Activated T-helper 1 cell treated with anti-CD3 and anti-CD28 coated beads, Interleukin-12 subunit alpha, Interleukin-12 subunit beta, Interleukin-2, Interleukin-4 antibody, amounts not matched to agents 30 ng/mL and 10 ng/mL and 1 ng/mL, durations not matched to agents 14 hours and 24 hours and 36 hours (primary cell): ENCODE data around the gene NEGR1. TPM values are rescaled to one million over a fixed set of nuclear protein-coding genes. Genes with fewer than 3 reads are reported as not detected.

Source experiments
- DNase-seq: peaks from one replicate; pipeline ENCODE4 v3.0.0; 2021; ENCODE audit warnings: low spot score
- H3K27ac Mint-ChIP-seq: one replicate; pipeline ENCODE4 v1.8.0; 2021; ENCODE audit warnings: mild to moderate bottlenecking, mixed read lengths
- H3K27me3 Mint-ChIP-seq: one replicate; pipeline ENCODE4 v1.8.0; 2022; ENCODE audit warnings: mild to moderate bottlenecking, moderate library complexity, mixed read lengths; ENCODE audit not compliant: insufficient read depth
- H3K36me3 Mint-ChIP-seq: one replicate; pipeline ENCODE4 v1.8.0; 2021; ENCODE audit warnings: low read depth, mixed read lengths
- H3K4me1 Mint-ChIP-seq: one replicate; pipeline ENCODE4 v1.8.0; 2021; ENCODE audit warnings: low read depth, mixed read lengths
- H3K4me3 Mint-ChIP-seq: one replicate; pipeline ENCODE4 v1.8.0; 2021; ENCODE audit warnings: mild to moderate bottlenecking, moderate library complexity, mixed read lengths
- H3K9me3 Mint-ChIP-seq: one replicate; pipeline ENCODE4 v1.8.0; 2021; ENCODE audit warnings: mixed read lengths
- intact Hi-C: fragments of 100-400 bp; cut with micrococcal nuclease; formaldehyde crosslinking; loops from one replicate; pipeline ENCODE4 v1.15.1; 2024
- total RNA-seq: library from RNA; stranded (reverse); gene quantifications from 2 replicates; pipeline ENCODE4 v1.2.3, GENCODE V29; 2022

Gene NEGR1
- total RNA-seq, 1 donor from 2014 or later = not detected

- intact Hi-C loops = no loop called here
- no peak overlapping the region for H3K27ac Mint-ChIP-seq
- H3K9me3 Mint-ChIP-seq = no peaks in the 10 kb centered on the region
- H3K4me3 Mint-ChIP-seq = no peak overlapping the region
- no peaks in the 10 kb centered on the region for H3K27me3 Mint-ChIP-seq
- no peaks in the 10 kb centered on the region for H3K36me3 Mint-ChIP-seq
- no peaks in the 10 kb centered on the region for H3K4me1 Mint-ChIP-seq
- DNase-seq = no peak
These were observed 54.7 kb downstream of the NEGR1 start for GRCh38 chr1:72227667-72228066.

GRCh38 chr1:72224506-72224905, 57.8 kb downstream of the NEGR1 start:
- H3K27me3 Mint-ChIP-seq = no peaks in the 10 kb centered on the region
- no peaks in the 10 kb centered on the region for H3K4me1 Mint-ChIP-seq
- intact Hi-C loops = no loop called here
- no peak for DNase-seq
- H3K27ac Mint-ChIP-seq = no peak overlapping the region
- H3K4me3 Mint-ChIP-seq = no peak overlapping the region
- no peaks in the 10 kb centered on the region for H3K36me3 Mint-ChIP-seq
- H3K9me3 Mint-ChIP-seq = no peaks in the 10 kb centered on the region

GRCh38 chr1:72221811-72222210, 60.5 kb downstream of the NEGR1 start:
- no peaks in the 10 kb centered on the region for H3K4me1 Mint-ChIP-seq
- no peak overlapping the region for H3K4me3 Mint-ChIP-seq
- no peaks in the 10 kb centered on the region for H3K36me3 Mint-ChIP-seq
- intact Hi-C loops = no loop called here
- no peaks in the 10 kb centered on the region for H3K9me3 Mint-ChIP-seq
- H3K27me3 Mint-ChIP-seq = no peaks in the 10 kb centered on the region
- H3K27ac Mint-ChIP-seq = no peak overlapping the region
- no peak for DNase-seq

GRCh38 chr1:72218141-72218739, 64.1 kb downstream of the NEGR1 start:
- no peaks in the 10 kb centered on the region for H3K4me1 Mint-ChIP-seq
- no peaks in the 10 kb centered on the region for H3K27me3 Mint-ChIP-seq
- H3K4me3 Mint-ChIP-seq = no peak overlapping the region
- DNase-seq = no peak
- H3K27ac Mint-ChIP-seq = no peak overlapping the region
- H3K9me3 Mint-ChIP-seq = no peaks in the 10 kb centered on the region
- intact Hi-C loops = no loop called here
- H3K36me3 Mint-ChIP-seq = no peaks in the 10 kb centered on the region

- no peaks in the 10 kb centered on the region for H3K9me3 Mint-ChIP-seq
- H3K27me3 Mint-ChIP-seq = no peaks in the 10 kb centered on the region
- intact Hi-C loops = no loop called here
- H3K4me1 Mint-ChIP-seq = no peaks in the 10 kb centered on the region
- no peaks in the 10 kb centered on the region for H3K36me3 Mint-ChIP-seq
- no peak for DNase-seq
- no peak overlapping the region for H3K27ac Mint-ChIP-seq
- no peak overlapping the region for H3K4me3 Mint-ChIP-seq
These were observed 75.3 kb downstream of the NEGR1 start for GRCh38 chr1:72207059-72207458.

- Mint-ChIP-seq H3K27me3 (no peaks in the 10 kb centered on the region), H3K36me3 (no peaks in the 10 kb centered on the region), H3K4me3 (no peak overlapping the region), H3K9me3 (no peaks in the 10 kb centered on the region), H3K4me1 (no peaks in the 10 kb centered on the region), H3K27ac (no peak overlapping the region)
- intact Hi-C loops = no loop called here
- no peak for DNase-seq
These were observed 79.6 kb downstream of the NEGR1 start for GRCh38 chr1:72202761-72203160.

- Mint-ChIP-seq H3K27ac (no peak overlapping the region), H3K4me1 (no peaks in the 10 kb centered on the region), H3K27me3 (no peaks in the 10 kb centered on the region), H3K9me3 (no peaks in the 10 kb centered on the region), H3K36me3 (no peaks in the 10 kb centered on the region), H3K4me3 (no peak overlapping the region)
- intact Hi-C loops = no loop called here
- DNase-seq = no peak
These were observed 84.6 kb downstream of the NEGR1 start for GRCh38 chr1:72197786-72198185.

- H3K36me3 Mint-ChIP-seq = no peaks in the 10 kb centered on the region
- no peak overlapping the region for H3K4me3 Mint-ChIP-seq
- intact Hi-C loops = no loop called here
- no peaks in the 10 kb centered on the region for H3K4me1 Mint-ChIP-seq
- H3K27me3 Mint-ChIP-seq = no peaks in the 10 kb centered on the region
- no peak overlapping the region for H3K27ac Mint-ChIP-seq
- H3K9me3 Mint-ChIP-seq = no peaks in the 10 kb centered on the region
- no peak for DNase-seq
These were observed 95.5 kb downstream of the NEGR1 start for GRCh38 chr1:72186733-72187307.

- no peak overlapping the region for H3K4me3 Mint-ChIP-seq
- intact Hi-C loops = no loop called here
- H3K4me1 Mint-ChIP-seq = no peaks in the 10 kb centered on the region
- no peaks in the 10 kb centered on the region for H3K36me3 Mint-ChIP-seq
- H3K9me3 Mint-ChIP-seq = no peaks in the 10 kb centered on the region
- H3K27me3 Mint-ChIP-seq = no peaks in the 10 kb centered on the region
- H3K27ac Mint-ChIP-seq = no peak overlapping the region
- no peak for DNase-seq
These were observed 98.1 kb downstream of the NEGR1 start for GRCh38 chr1:72184099-72184701.

- Mint-ChIP-seq H3K4me3 (no peak overlapping the region), H3K36me3 (no peaks in the 10 kb centered on the region), H3K27me3 (no peaks in the 10 kb centered on the region), H3K27ac (no peak overlapping the region), H3K9me3 (no peaks in the 10 kb centered on the region), H3K4me1 (no peaks in the 10 kb centered on the region)
- no peak for DNase-seq
- intact Hi-C loops = no loop called here
These were observed 99.5 kb downstream of the NEGR1 start for GRCh38 chr1:72182859-72183258.

- H3K4me3 Mint-ChIP-seq = no peak overlapping the region
- DNase-seq = no peak
- H3K27me3 Mint-ChIP-seq = peaks cover 1% of the 10 kb centered on the region
- H3K4me1 Mint-ChIP-seq = no peaks in the 10 kb centered on the region
- no peak overlapping the region for H3K27ac Mint-ChIP-seq
- H3K9me3 Mint-ChIP-seq = no peaks in the 10 kb centered on the region
- no peaks in the 10 kb centered on the region for H3K36me3 Mint-ChIP-seq
- intact Hi-C loops = no loop called here
These were observed 104.1 kb downstream of the NEGR1 start for GRCh38 chr1:72178266-72178665.

GRCh38 chr1:72177711-72178110, 104.6 kb downstream of the NEGR1 start:
- no peak overlapping the region for H3K27ac Mint-ChIP-seq
- intact Hi-C loops = no loop called here

GRCh38 chr1:72170246-72170645, 112.1 kb downstream of the NEGR1 start:
- no peak overlapping the region for H3K4me3 Mint-ChIP-seq
- H3K27me3 Mint-ChIP-seq = no peaks in the 10 kb centered on the region
- no peaks in the 10 kb centered on the region for H3K4me1 Mint-ChIP-seq
- DNase-seq = no peak
- H3K9me3 Mint-ChIP-seq = no peaks in the 10 kb centered on the region
- H3K36me3 Mint-ChIP-seq = no peaks in the 10 kb centered on the region
- no peak overlapping the region for H3K27ac Mint-ChIP-seq
- intact Hi-C loops = no loop called here

More at GRCh38 chr1:72177711-72178110, 104.6 kb downstream of the NEGR1 start:
- Mint-ChIP-seq H3K9me3 (no peaks in the 10 kb centered on the region), H3K4me1 (no peaks in the 10 kb centered on the region), H3K36me3 (no peaks in the 10 kb centered on the region), H3K4me3 (no peak overlapping the region), H3K27me3 (peaks cover 1% of the 10 kb centered on the region)
- DNase-seq = no peak
